Natural killer cell (primary cell): ENCODE data around the gene CCDC102A. TPM values are rescaled to one million over a fixed set of nuclear protein-coding genes. Genes with fewer than 3 reads are reported as not detected.
"Not testable (repeated sequence)": the region's sequence is repeated elsewhere in the genome, so short reads cannot be mapped to it uniquely, and the experiment has no call there.

Experiments used
- ATAC-seq, 3 donors: fragments of 150-1000 bp in 2 of 3; fragments of 200-7000 bp in 1 of 3; cut with Tn5 transposase; 1 replicate in 1 of 3; 2 replicates in 2 of 3; pipeline ENCODE4 v1.10.0; 2021; ENCODE audit warnings: mild to moderate bottlenecking in 2 of 3, moderate library complexity in 2 of 3
- DNase-seq, 2 donors: peaks; one replicate each; pipeline versions ENCODE4 v3.0.0 to v3.0.0-alpha.2; 2013 to 2021; ENCODE audit warnings: mixed read lengths in 1 of 2
- H3K27ac ChIP-seq: one replicate; pipeline ENCODE4 v1.5.1; 2013; ENCODE audit warnings: mild to moderate bottlenecking, low read length
- H3K27me3 ChIP-seq: one replicate; pipeline ENCODE4 v1.6.1; 2013; ENCODE audit warnings: low read length; ENCODE audit not compliant: control insufficient read depth, insufficient read depth
- H3K36me3 ChIP-seq: one replicate; pipeline ENCODE4 v1.6.1; 2013; ENCODE audit warnings: low read length; ENCODE audit not compliant: control insufficient read depth, insufficient read depth
- H3K4me1 ChIP-seq: one replicate; pipeline ENCODE4 v1.6.1; 2013; ENCODE audit warnings: low read length; ENCODE audit not compliant: control insufficient read depth, insufficient read depth
- H3K4me3 ChIP-seq: one replicate; pipeline ENCODE4 v1.5.1; 2013; ENCODE audit warnings: low read length
- H3K9me3 ChIP-seq: one replicate; pipeline ENCODE4 v1.6.1; 2013; ENCODE audit warnings: low read length; ENCODE audit not compliant: control insufficient read depth, insufficient read depth
- H3K27ac Mint-ChIP-seq, 2 donors: one replicate each; pipeline ENCODE4 v1.8.0; 2022; ENCODE audit warnings: mild to moderate bottlenecking in 2 of 2, mixed read lengths in 2 of 2, moderate library complexity in 1 of 2
- H3K27me3 Mint-ChIP-seq, 2 donors: one replicate each; pipeline ENCODE4 v1.8.0; 2022; ENCODE audit warnings: low read depth in 2 of 2, mixed read lengths in 2 of 2
- H3K36me3 Mint-ChIP-seq: one replicate; pipeline ENCODE4 v1.8.0; 2022; ENCODE audit warnings: mixed read lengths
- H3K4me1 Mint-ChIP-seq, 2 donors: one replicate each; pipeline ENCODE4 v1.8.0; 2022; ENCODE audit warnings: mixed read lengths in 2 of 2
- H3K4me3 Mint-ChIP-seq: one replicate; pipeline ENCODE4 v1.8.0; 2022; ENCODE audit warnings: mild to moderate bottlenecking, moderate library complexity, mixed read lengths
- H3K9me3 Mint-ChIP-seq, 2 donors: one replicate each; pipeline ENCODE4 v1.8.0; 2022; ENCODE audit warnings: mixed read lengths in 2 of 2
- WGBS: methylation state at CpG from one replicate; pipeline ENCODE4 v1.1.7; 2013; ENCODE audit warnings: missing lambda C conversion rate; ENCODE audit not compliant: insufficient coverage; 5-methylcytosine and 5-hydroxymethylcytosine counted together
- intact Hi-C: fragments of 100-400 bp; cut with micrococcal nuclease; formaldehyde crosslinking; loops from one replicate; pipeline ENCODE4 v1.14.2; 2022
- total RNA-seq, 4 donors: library from RNA; stranded (reverse); fragments of 120-200 nt in 1 of 4; gene quantifications; one replicate each; pipeline versions ENCODE4 v1.2.3 to v1.2.4, GENCODE V29; 2013 to 2022
- TF ChIP-seq, protein P1 (sequence below): fragments of 200-600 bp; IDR thresholded peaks from one replicate; pipeline ENCODE4 v1.8.0; 2022; ENCODE audit warnings: antibody characterized with exemption

CCDC102A gene
- total RNA-seq, 3 donors from 2014 or later (not counting 1 experiment from before 2014, with no cell fraction given): 15.5 to 24.4 (median 17.1) TPM

DNA sequence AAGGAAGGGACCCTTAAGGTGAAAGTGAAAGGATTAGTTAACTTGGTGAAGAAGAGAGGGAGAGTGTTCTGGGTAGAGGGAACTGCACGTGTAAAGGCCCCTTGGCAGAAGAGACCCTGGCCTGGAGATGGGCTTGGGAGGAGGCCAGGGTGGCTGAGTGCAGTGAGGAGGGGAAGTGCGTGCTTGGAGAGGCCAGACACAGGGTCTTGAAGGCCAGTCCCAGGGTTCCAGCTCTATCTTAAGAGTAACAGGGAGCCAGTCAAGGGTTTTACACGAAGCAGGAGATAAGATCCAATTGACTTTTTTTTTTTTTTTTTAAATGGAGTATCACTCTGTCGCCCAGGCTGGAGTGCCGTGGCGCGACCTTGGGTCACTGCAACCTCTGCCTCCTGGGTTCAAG lies 34.9 kb downstream of the CCDC102A start:
- H3K9me3 ChIP-seq: no peaks in the 10 kb centered on the region
- H3K27ac Mint-ChIP-seq: peak overlapping the region in 1 of 2 donors; percentile 39
- 90% methylated on average over 7 of the region's 7 CpGs for WGBS
- H3K36me3 Mint-ChIP-seq: no peaks in the 10 kb centered on the region
- DNase-seq (no peak), ATAC-seq (no peak)
- TF ChIP-seq, protein P1, sequence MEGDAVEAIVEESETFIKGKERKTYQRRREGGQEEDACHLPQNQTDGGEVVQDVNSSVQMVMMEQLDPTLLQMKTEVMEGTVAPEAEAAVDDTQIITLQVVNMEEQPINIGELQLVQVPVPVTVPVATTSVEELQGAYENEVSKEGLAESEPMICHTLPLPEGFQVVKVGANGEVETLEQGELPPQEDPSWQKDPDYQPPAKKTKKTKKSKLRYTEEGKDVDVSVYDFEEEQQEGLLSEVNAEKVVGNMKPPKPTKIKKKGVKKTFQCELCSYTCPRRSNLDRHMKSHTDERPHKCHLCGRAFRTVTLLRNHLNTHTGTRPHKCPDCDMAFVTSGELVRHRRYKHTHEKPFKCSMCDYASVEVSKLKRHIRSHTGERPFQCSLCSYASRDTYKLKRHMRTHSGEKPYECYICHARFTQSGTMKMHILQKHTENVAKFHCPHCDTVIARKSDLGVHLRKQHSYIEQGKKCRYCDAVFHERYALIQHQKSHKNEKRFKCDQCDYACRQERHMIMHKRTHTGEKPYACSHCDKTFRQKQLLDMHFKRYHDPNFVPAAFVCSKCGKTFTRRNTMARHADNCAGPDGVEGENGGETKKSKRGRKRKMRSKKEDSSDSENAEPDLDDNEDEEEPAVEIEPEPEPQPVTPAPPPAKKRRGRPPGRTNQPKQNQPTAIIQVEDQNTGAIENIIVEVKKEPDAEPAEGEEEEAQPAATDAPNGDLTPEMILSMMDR: no peak
- no peak overlapping the region for H3K27ac ChIP-seq
- H3K27me3 ChIP-seq: no peaks in the 10 kb centered on the region
- no peaks in the 10 kb centered on the region for H3K27me3 Mint-ChIP-seq
- H3K4me3 Mint-ChIP-seq: no peak overlapping the region
- no peaks in the 10 kb centered on the region for H3K36me3 ChIP-seq
- H3K9me3 Mint-ChIP-seq: no peaks in the 10 kb centered on the region
- peaks cover 12% of the 10 kb centered on the region for H3K4me1 ChIP-seq
- peaks cover 0 to 10% of the 10 kb centered on the region in 2 donors for H3K4me1 Mint-ChIP-seq
- intact Hi-C loops: no loop called here
- no peak overlapping the region for H3K4me3 ChIP-seq

DNA sequence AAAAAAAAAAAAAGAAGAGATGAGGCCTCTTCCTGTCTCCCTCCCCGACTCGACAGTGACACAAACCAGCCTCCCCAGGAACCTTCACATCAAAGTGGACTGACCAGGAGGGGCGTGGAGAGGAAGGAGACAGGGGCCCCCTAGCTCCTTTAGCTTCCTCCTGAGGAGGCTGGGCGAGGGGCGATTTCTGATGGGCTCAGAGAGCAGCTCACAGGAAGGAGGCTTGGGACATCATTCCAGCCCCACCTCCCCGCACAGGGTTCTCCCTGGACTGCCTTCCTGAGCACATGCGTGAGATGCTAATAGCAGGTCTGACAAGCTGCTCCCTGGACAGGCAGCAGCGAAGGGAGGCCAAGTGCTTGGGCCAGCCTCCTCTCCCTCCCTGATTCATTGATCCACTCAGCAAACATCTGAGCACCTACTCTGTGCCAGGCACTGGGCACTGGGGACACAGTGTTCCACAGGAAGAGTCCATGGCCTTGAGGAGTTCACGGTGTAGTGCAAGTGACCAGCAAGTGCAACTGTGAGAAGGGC lies 35.7 kb downstream of the CCDC102A start:
- Mint-ChIP-seq H3K36me3 (no peaks in the 10 kb centered on the region), H3K9me3 (no peaks in the 10 kb centered on the region), H3K27ac (peak overlapping the region in 1 of 2 donors; percentile 39), H3K4me3 (no peak overlapping the region), H3K27me3 (no peaks in the 10 kb centered on the region), H3K4me1 (peaks cover 0 to 10% of the 10 kb centered on the region in 2 donors)
- Histone ChIP-seq H3K4me3 (no peak overlapping the region), H3K9me3 (no peaks in the 10 kb centered on the region), H3K27me3 (no peaks in the 10 kb centered on the region), H3K36me3 (no peaks in the 10 kb centered on the region), H3K4me1 (peaks cover 12% of the 10 kb centered on the region), H3K27ac (no peak overlapping the region)
- TF ChIP-seq, protein P1: no peak
- WGBS: 53% methylated on average over 7 of the region's 9 CpGs
- DNase-seq (peak in 1 of 2 donors; percentile 26), ATAC-seq (peak in 2 of 3 donors; percentile 22 to 49)
- intact Hi-C loops: no loop called here

DNA sequence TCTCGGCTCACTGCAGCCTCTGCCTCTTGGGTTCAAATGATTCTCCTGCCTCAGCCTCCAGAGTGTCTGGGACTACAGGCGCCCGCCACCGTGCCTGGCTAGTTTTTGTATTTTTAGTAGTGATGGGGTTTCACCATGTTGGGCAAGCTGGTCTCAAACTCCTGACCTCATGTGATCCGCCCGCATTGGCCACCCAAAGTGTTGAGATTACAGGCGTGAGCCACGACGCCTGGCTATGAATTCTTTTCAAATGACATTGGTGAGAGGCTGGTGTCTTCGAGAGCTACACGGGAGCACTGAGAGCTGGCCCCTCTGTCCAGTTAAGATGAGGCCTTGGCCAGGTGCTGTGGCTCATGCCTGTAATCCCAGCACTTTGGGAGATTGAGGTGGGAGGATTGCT lies 36.4 kb downstream of the CCDC102A start:
- H3K4me3 ChIP-seq, H3K9me3 ChIP-seq, H3K36me3 ChIP-seq, H3K4me3 Mint-ChIP-seq, H3K27ac ChIP-seq, H3K27ac Mint-ChIP-seq, ATAC-seq, H3K27me3 Mint-ChIP-seq, H3K27me3 ChIP-seq, H3K36me3 Mint-ChIP-seq, DNase-seq, H3K9me3 Mint-ChIP-seq, intact Hi-C loops: not testable (repeated sequence)
- H3K4me1 Mint-ChIP-seq: peaks cover 0 to 10% of the 10 kb centered on the region in 2 donors
- peaks cover 12% of the 10 kb centered on the region for H3K4me1 ChIP-seq
- 89% methylated on average over 11 of the region's 11 CpGs for WGBS

GRCh38 chr16:57498031-57498430 lies 38.3 kb downstream of the CCDC102A start:
- Mint-ChIP-seq H3K36me3 (no peaks in the 10 kb centered on the region), H3K9me3 (no peaks in the 10 kb centered on the region), H3K4me3 (no peak overlapping the region), H3K27me3 (peaks cover 3 to 9% of the 10 kb centered on the region in 2 donors), H3K4me1 (peaks cover 0 to 10% of the 10 kb centered on the region in 2 donors), H3K27ac (no peak overlapping the region)
- no peak overlapping the region for H3K4me3 ChIP-seq
- no peaks in the 10 kb centered on the region for H3K27me3 ChIP-seq
- no peak overlapping the region for H3K27ac ChIP-seq
- TF ChIP-seq, protein P1: no peak
- H3K4me1 ChIP-seq: peaks cover 12% of the 10 kb centered on the region
- no peaks in the 10 kb centered on the region for H3K36me3 ChIP-seq
- intact Hi-C loops: no loop called here
- 82% methylated on average over 3 of the region's 4 CpGs for WGBS
- no peak for ATAC-seq
- no peak for DNase-seq
- H3K9me3 ChIP-seq: no peaks in the 10 kb centered on the region
